ENCODE results near the gene CNTNAP2.
"Not testable (repeated sequence)": the region's sequence is repeated elsewhere in the genome, so short reads cannot be mapped to it uniquely, and the experiment has no call there.

CNTNAP2 gene

DNA sequence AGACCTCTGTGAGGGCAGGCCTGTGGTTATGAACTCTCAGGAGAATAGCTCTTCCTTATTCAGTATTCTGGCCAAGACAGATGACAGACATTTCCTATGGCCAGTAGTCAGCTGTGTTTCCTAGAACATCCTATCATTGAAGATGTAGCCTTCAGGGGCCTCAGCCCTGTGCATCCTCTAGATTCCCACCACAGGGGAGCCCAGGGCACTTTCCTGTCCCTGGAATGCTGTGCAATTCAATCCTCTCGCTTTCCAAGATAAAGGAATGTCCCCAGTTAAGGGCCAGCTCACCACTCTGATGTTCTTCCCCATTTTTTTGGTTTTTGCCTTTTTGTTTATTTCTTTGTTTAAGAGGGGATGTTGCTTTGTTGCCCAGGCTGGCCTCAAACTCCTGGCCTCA, 1895.2 kb downstream of the CNTNAP2 start:
- DNase-seq = no peak

DNA sequence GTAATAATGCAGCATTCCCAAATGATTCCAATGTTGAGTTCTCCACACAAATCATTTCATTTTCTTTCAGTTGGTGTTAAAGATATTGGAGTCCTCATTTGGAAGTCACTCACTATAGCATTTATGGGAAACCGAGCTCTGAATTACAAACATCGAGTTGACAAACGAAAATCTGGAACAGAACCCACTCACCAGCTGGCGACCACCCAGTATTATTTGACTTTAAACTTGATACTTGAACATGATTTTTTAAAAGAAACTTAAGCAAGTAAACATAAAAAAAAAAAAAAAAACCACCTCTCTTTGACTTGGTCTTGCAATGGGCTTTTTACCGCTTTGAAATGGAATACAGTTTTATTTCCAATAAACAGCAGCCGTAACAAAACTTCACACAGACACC, 1897.4 kb downstream of the CNTNAP2 start:
- no peak for DNase-seq

DNA sequence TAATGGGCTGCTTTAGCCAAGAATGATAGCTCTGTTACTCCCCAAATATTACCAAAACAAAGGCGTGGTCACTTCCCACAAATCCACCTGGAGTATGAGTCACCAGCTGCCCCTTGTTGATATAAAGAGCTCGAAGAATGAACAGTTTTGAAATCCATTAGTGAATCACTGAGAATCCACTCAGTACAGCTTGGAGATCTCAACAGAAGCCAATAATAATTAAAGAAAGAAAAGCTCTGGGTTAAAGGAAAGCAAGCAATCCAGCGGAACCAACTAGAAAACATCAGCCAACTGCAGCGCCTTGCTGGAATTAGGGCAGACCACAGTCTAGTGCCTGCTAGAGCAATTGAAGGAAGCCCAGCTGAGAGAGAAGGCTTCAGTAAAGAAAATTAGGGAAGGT, 1897.9 kb downstream of the CNTNAP2 start:
- no peak for DNase-seq

DNA sequence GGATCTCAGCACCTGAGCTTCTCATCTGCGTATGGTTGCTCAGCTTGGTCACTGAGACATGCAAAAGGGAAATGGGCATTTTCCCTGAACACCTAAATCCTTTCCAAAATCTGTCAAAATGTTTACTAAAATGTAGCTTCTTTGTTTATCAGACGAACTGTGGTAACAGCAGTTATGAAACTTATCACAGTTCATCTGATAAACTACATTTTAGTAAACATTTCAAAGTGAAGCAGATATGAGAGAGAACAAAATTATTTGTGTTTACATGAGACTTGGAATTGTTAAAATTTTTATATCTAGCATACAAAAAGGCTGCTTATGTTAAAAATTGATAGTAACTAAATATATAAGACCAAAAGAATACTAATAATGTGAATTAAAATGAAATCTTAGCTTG, 1900.5 kb downstream of the CNTNAP2 start:
- no peak for DNase-seq

DNA sequence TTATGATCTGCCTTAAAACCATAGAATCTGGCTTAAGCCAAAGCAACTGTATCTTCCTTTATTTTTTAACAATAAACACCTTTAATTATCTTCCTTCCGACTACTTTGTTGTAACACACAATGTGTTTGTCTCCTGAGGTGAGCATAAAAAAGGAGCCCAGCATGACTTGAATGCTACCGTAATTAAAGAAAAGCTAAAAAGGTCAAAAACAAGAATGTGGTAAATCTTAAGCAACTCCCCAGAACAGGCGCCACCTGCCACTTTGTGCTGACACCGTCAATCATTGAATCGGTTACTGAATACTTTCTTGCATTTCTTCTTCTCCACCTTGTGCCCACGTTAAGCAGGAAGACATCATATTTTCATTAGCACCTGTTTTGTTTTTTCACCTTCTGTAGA, 1904.1 kb downstream of the CNTNAP2 start:
- no peak for DNase-seq

DNA sequence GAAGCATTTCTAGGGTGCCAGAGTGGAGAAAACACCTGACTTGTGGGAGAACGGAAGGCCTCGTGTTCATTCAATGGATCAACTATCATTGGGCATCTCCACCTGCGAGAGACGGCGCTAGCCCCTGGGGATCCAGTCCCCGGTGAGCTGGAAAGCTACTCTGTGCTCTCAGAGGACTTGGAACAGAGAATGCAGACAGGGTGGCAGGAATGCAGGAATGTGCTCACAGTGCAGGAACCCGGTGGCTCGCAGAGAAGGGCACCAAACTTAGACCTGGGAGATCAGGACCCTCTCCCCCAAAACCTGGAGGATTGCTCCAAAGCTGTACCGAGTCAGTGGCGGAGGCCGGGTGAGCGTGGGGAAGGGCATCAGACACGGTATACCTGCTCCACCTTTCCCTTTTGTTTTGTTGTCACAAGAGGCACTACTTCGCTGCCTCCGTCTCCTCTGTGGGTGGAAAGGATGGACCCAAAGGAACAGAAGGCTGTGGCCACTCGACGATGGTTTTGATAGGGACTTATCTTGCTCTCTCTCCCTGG, 1905.0 kb downstream of the CNTNAP2 start:
- no peak for DNase-seq

DNA sequence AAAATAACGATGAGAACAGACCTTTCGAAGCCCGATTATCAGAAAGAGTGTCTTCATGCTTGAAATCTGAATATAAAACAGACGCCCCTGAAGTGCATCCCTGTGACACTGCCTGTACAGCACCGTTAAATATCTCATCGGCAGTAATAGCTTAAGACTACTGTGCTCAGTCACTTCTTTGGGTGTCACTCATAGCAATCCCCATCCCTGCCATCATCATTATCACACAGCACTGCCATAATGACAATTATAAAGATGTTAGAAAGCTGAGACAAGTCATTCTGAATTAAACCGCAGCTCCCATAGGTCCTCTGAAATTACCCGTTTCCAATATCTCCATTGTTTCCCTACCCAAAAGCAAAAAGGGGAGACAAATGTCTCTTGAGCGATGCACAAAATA, 1906.2 kb downstream of the CNTNAP2 start:
- DNase-seq = no peak

DNA sequence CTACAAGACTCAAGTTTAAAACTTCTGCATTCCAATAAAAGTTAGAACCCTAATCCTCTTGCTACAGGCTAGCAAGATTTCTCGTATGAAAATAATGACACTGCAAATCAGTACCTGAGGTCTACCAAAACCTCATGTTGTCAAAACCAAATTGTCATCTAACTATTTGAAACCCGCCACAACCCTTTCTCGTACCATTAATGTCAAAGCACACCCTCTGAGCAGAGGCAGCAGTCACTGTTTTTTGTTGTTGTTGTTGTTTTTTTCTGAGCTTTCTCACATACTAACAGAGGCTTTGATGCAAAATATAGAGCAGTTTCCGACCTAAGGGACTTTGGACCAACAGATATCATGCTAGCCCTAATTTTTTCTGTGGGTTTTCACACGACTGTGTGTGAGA, 1910.1 kb downstream of the CNTNAP2 start:
- DNase-seq = no peak

DNA sequence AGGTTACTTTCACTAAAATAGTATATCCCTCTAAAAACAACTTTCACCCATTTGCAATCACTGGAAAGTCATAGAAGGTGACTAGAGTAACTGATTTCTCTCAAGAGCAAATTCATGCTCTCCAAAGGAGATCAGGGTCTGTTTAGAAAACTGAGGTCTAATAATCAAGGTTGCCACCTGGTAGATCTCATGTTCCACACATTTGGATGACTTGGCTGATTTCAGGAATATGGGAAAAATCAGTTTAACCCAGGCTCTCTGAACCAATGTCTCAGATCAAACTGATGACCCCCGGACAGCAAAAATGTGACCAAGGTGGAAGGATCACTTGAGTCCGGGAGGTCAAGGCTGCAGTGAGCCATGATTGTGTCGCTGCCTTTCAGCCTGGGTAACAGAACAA, 1911.6 kb downstream of the CNTNAP2 start:
- no peak for DNase-seq

DNA sequence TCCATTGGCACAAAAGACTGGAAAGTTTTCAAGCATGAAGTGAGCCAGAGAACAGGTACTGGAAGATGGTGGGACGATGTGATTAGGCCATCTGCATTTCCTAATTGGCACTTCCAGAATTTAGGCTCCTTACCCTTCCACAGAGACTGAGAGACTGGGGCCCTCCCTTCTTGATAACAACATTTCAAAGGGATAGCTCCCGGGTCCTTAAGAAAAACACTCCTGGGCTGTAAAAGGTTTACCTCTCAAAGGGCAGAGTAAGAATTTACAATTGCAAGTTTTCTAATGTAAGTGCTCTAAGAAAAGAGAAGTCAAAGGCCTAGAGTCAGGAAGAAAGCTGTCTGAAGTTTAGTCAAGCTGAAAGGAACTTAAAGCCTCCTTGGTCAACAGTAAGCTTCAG, 1914.4 kb downstream of the CNTNAP2 start:
- DNase-seq = no peak

DNA sequence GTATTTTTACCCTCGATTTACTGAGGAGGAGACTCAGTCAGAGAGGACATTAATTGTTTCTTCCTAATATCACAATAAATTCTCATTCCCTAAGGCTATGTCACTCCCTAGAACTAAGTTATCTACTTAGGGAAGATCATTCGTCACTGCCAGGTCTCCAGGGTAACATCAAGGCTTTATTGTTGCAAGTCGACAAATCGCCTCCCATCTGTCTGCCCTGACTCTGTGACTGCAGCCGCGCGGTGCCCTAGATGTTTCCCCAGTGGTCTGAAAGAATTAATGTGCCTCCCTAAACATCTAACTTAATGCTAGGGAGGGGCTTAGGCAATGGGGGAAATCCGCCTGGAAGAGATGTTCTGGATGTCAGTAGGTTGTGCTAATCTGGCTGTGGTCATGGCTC, 1915.2 kb downstream of the CNTNAP2 start:
- DNase-seq = no peak

DNA sequence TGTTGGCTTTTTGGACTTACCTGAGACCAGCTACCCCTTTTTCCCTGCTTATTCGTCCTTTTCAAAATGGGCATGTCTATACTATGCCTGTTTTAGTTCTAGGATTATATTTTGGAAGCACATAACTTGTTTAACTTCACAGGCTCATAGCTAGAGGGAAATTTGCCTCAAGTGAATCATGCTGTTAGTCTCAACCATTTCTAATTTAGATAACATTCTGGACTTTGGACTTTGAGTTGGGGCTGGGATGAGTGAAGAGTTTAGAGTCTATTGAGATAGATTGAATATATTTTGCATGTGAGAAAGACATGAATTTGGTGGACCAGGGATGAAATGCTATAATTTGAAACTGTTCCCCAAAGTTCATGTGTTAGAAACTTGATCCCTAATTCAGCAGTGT, 1919.3 kb downstream of the CNTNAP2 start:
- no peak for DNase-seq

DNA sequence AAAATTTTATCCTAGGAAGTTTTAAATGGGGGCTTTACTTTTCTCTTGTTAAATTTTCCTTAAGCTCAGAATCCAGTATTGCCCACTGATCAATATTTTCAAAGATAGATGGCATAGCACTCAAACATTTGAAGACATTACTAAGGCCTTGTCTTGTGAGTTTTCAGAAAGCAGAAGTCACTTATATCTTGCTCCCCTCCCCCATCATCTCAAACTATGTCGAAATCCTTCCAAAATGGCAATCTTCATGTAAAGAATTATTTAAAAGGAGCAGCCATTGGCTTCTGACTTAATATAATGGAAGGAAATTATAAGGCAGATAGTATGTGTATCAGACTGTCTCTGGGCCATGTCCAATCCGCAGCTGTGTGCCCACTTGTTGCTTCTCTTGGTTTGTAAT, 1920.4 kb downstream of the CNTNAP2 start:
- DNase-seq = no peak

DNA sequence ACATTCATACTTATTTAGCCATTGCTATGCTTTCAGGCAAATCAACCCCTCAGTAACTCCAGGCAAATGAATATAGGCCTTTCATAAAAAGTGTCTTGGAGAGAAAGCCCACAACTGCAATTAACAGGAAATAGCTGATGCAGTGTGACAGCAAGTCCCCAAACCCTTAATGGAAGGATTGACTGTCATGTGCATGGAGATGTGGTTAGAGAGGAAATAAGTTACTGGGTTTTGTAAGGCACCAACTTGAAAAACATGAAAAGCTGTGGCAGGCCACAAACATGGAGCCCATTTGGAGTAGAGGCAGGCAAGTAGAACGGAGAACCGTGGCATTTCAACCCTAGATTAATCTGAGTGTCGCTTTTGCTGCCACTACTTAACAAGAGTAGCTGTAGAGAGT, 1924.6 kb downstream of the CNTNAP2 start:
- no peak for DNase-seq

DNA sequence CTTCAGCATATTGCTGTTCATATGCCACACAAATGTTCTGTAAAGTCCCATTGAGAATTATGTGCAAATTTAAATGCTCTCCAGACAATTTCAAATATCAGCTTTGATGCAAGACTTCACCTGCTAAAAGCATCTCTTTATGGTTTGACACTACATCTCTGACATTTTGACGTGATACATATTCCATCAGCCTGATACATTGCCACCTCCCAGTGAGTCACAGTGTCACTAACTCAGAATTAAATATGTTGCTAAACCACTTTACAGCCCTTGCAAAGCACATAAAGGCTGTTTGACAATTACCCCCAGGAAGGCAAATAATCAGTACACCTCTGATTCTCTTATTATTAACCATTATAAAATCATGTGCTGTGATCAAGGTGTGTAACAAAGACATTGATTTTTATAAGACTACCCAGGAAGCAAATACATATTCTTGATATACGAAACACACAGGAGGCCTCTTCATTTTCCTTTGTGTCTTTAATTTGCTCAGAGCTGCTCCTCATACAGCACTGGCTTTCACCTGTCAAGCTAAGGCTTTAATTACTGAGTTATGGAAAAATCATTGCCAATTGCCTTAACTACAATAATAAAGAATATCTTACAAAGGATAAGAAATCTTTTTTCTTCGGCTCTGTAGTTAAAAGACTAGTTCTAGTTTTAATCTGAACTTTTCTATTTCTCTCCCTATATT, 1926.5 kb downstream of the CNTNAP2 start:
- no peak for DNase-seq

DNA sequence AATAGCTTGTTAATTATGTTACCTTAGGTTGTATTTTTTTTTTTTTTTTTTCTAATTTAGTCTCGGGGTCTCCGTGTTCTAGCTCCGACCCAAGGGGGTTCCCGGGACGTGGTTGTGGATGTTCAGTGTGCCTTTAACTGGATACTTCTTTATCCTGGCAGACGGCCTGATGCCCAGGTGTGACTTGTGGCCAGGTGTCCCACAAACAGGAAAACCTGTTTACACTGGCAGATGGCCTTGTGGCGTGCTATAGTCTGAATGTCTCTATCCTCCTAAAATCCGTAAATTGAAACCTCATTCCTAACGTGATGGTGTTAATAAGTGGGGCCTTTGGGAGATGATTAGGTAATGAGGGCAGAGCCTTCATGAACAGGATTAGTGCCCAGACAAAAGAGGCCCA, 1927.6 kb downstream of the CNTNAP2 start:
- no peak for DNase-seq

DNA sequence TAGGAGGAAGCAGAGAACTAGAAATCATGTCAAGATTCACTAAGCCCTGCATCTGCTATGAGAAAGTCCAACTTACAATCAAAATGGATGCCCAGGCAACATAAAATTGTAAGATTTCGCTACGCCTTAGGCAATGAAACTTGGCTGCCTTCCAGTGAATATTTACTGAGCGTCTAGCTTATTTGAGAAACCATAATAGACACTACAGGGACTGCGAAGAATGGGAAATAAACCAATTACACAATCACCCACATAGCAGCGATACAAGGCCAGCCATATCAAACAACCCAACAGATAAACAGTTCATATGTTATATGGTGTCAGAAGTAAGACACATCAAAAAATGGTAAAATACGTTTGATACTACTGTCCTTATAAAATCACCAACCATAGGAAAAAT, 1928.9 kb downstream of the CNTNAP2 start:
- no peak for DNase-seq

DNA sequence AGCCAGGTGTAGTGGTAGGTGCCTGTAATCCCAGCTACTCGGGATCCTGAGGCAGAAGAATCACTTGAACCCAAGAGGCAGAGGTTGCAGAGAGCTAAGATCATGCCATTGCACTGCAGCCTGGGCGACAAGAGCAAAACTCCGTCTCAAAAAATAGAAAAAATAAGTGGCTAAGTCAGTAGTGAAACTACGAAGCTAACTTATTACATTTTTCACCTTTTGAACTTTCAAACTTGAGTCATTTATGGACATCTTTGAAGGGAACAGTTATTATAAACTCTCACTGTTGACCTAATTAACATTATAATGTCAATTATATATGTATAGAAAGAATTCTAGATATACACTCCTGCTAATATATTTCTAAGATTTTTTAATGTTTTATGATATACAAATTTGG, 1932.5 kb downstream of the CNTNAP2 start:
- no peak for DNase-seq

DNA sequence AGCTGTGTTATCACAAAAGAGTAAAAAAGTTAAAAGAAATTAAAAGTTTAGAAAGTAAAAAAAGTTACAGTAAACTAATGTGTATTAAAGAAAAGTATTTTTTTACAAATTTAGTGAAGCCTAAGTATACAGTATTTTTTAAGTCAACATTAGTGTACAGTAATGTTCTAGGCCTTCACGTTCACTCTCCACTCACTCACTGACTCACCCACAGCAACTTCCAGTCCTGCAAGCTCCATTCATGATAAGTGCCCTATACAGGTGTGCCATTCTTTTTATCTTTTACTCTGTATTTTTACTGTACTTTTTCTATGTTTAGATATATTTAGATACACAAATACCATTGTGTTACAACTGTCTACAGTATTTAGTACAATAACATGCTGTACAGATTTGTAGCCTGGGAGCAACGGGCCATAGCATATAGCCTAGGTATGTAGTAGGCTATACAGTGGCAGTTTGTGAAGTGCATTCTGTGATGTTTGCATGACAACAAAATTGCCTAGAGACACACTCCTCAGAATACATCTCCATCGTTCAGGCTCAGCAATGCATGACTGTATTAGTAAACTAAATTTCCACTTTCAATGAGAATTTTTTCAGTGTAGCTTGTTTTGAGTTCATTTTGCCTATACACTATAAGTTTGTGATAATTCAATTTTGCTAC, 1934.0 kb downstream of the CNTNAP2 start:
- no peak for DNase-seq

DNA sequence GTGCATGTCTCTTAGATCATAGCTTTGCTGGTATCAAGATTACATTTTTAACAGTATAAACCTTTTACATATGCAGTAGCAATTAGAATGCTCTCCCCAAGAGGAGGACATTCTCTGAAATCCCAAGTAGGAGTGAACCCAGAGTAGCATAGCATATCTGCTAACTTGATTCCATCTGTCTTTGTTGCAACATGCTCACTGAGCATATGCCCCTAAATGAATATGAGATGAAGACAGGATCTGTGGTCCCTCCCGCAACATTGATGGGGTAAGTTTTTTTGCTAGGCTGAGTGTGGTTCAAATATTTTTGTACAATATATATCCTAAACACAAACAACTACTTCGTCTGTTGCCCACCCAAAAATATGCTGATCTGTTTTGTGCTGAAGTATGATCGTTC, 1939.8 kb downstream of the CNTNAP2 start:
- peak; percentile 45 for DNase-seq

DNA sequence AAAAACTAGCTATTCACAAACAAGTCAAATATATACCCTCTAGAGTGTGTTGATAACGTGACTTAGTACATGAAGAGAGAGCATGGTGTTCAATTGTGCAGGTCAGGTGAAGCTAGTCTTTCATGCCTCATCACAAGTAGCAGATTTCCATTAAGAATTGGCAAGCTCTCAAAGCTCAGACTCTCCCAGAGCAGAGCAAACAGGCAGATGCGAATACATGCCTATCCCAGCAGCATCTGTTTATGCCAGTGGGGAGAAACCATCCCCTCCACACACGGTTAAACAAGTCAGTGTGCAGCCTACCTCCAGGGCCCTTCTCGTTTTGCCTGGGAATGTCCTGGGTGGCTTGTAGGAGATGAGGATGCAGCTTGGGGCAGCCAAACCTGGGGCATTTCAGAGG, 1941.5 kb downstream of the CNTNAP2 start:
- DNase-seq = peak; percentile 95

DNA sequence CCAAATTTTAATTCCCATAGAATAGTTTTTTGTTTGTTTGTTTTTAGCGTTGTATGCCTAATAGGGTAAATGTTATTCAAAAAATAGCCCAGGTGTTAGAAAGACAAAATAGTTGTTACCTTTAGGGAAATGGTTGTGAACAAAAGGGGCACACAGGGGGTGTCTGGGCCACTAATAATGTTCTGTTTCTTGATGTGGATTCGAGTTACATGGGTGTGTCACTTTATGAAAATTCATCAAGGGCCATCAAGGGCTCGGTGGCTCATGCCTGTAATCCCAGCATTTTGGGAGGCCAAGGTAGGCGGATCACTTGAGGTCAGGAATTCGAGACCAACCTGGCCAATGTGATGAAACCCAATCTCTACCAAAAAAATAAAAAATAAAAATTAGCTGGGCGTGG, 1942.2 kb downstream of the CNTNAP2 start:
- DNase-seq = no peak

DNA sequence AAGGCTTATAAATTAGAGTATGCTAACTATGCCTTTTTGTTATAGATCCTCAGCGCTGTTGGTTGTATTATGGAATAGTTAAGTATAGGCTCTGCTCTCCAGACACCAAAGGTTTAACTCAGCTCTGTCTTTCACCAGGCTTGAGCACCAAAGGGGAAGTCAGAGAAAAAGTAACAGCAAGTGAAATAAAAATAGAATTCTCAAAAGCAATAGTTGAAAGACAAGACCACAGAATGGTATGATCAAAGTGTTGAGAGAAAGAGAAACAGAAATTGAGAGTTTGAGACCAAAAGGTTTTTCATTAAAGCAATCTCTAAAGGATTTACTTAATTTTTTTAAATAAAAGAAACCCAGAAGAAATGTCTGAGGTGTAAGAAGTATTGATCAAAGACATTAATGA, 1944.1 kb downstream of the CNTNAP2 start:
- no peak for DNase-seq

DNA sequence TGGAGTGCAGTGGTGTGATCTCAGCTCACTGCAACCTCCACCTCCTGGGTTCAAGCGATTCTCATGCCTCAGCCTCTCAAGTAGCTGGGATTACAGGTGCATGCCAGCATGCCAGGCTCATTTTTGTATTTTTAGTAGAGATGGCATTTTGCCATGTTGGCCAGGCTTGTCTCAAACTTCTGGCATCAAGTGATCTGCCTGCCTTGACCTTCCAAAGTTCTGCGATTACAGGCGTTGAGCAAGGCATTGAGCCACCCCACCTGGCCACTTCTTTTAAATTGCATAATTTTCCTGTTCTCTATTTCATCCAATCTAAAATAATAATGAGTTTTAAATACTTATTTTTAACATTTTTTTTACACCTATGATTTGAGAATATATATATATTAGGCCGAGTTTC, 1961.5 kb downstream of the CNTNAP2 start:
- DNase-seq = not testable (repeated sequence)
